ENCODE data around the gene THRB. TPM values are rescaled to one million over a fixed set of nuclear protein-coding genes. Genes with fewer than 3 reads are reported as not detected.

Gene THRB
- total RNA-seq, 1 experiment from 2014 or later: 9.7 TPM

GRCh38 chr3:24306518-24306917 is 188.1 kb downstream of the THRB start:
- Histone ChIP-seq H3F3A (ENCODE audit: insufficient read depth, low read depth) (no peaks in the 10 kb centered on the region), H3K4me1 (replicated peaks; ENCODE audit: insufficient read depth) (no peaks in the 10 kb centered on the region), H3K27me3 (ENCODE audit: insufficient read depth, low read depth) (no peaks in the 10 kb centered on the region), H3K9me2 (ENCODE audit: insufficient read depth) (no peaks in the 10 kb centered on the region; the same call in 1 of the 2 replicates), H4K20me1 (ENCODE audit: insufficient read depth) (no peaks in the 10 kb centered on the region), H2AFZ (no peak overlapping the region), H3K9me3 (ENCODE audit: insufficient read depth, low read depth) (peaks cover 4% of the 10 kb centered on the region; the same call in 1 of the 2 replicates), H3K4me3 (no peak overlapping the region), H3K79me2 (ENCODE audit: low read depth) (no peaks in the 10 kb centered on the region), H3K27ac (no peak overlapping the region), H3K4me2 (no peak overlapping the region), H3K36me3 (ENCODE audit: low read depth) (no peaks in the 10 kb centered on the region)
- no TSS peak for BruUV-seq (replicated peaks)
- DNase-seq: no peak
- ChIA-PET CTCF (no interaction called here), POLR2A (ENCODE audit: unreplicated experiment) (no interaction called here)
- TF ChIP-seq CTCF (conservative IDR thresholded peaks at IDR 0.05): no peak
- TF ChIP-seq EZH2 (IDR thresholded peaks at IDR 0.05; ENCODE audit: low read depth): no peak
- intact Hi-C loops (cut with micrococcal nuclease; ENCODE audit: unreplicated experiment): loop anchor here (10.0 kb wide), 1 partner anchor 58 kb away; no protein-coding TSS in a partner anchor

DNA sequence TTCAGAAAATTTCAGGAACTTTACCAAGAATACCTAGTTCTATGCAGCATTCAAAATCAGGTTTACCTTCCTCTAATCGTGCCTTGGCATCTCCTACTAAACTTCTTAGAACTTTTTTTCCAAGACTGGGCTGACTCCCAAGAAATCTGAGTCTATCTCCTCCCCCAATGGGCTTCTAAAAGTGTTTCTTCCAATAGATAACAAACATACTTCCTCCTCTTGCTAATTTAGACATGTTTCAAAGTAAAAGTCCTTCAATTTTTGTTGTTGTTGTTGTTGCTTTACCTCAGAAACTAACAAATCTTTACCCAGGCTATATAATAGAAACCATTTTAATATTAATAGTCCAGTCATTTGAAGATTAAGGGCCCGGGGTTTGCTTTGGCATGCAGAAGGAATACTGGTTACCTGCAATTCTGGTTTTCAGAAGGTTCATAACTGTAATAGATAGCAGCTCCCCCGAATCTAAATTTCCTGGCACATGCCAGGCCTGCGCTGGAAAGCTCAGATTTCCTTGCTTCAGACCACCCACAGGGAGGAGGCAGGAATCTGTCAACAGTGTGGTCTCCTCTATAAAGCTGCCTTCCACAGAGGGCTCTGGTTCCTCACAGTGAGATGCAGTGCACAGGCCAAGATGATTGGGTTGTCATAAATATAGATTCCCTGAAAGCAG is 188.7 kb downstream of the THRB start:
- intact Hi-C loops (cut with micrococcal nuclease; ENCODE audit: unreplicated experiment): loop anchor here (10.0 kb wide), 1 partner anchor 59 kb away; no protein-coding TSS in a partner anchor
- H3K36me3 ChIP-seq (ENCODE audit: low read depth): no peaks in the 10 kb centered on the region
- no peak overlapping the region for H3K4me3 ChIP-seq
- H3K4me2 ChIP-seq: no peak overlapping the region
- H3K79me2 ChIP-seq (ENCODE audit: low read depth): no peaks in the 10 kb centered on the region
- peaks cover 5% of the 10 kb centered on the region for H3K4me1 ChIP-seq (replicated peaks; ENCODE audit: insufficient read depth)
- ChIA-PET POLR2A (ENCODE audit: unreplicated experiment) (interaction anchor here (0.5 to 0.6 kb wide), 3 partner anchors 9 to 1108 kb away, joined by 3 to 5 read pairs (median 3); no protein-coding TSS in a partner anchor), CTCF (interaction anchor here (0.6 kb wide), 1 partner anchor 395 kb away, joined by 4 read pairs; no protein-coding TSS in a partner anchor)
- no peak overlapping the region for H3K27ac ChIP-seq
- TF ChIP-seq EZH2 (IDR thresholded peaks at IDR 0.05; ENCODE audit: low read depth) (no peak), CTCF (conservative IDR thresholded peaks at IDR 0.05) (no peak)
- peaks cover 2% of the 10 kb centered on the region; the same call in 1 of the 2 replicates for H3F3A ChIP-seq (ENCODE audit: insufficient read depth, low read depth)
- no peak overlapping the region for H2AFZ ChIP-seq
- BruUV-seq (replicated peaks): no TSS peak
- DNase-seq: peak in 1 of 2 experiments; percentile 27
- no peaks in the 10 kb centered on the region; the same call in 1 of the 2 replicates for H3K9me2 ChIP-seq (ENCODE audit: insufficient read depth)
- H3K9me3 ChIP-seq (ENCODE audit: insufficient read depth, low read depth): 0 out of 2 replicates have a peak, but pooled peaks cover 5% of the 10 kb centered on the region
- H3K27me3 ChIP-seq (ENCODE audit: insufficient read depth, low read depth): no peaks in the 10 kb centered on the region
- no peaks in the 10 kb centered on the region for H4K20me1 ChIP-seq (ENCODE audit: insufficient read depth)

DNA sequence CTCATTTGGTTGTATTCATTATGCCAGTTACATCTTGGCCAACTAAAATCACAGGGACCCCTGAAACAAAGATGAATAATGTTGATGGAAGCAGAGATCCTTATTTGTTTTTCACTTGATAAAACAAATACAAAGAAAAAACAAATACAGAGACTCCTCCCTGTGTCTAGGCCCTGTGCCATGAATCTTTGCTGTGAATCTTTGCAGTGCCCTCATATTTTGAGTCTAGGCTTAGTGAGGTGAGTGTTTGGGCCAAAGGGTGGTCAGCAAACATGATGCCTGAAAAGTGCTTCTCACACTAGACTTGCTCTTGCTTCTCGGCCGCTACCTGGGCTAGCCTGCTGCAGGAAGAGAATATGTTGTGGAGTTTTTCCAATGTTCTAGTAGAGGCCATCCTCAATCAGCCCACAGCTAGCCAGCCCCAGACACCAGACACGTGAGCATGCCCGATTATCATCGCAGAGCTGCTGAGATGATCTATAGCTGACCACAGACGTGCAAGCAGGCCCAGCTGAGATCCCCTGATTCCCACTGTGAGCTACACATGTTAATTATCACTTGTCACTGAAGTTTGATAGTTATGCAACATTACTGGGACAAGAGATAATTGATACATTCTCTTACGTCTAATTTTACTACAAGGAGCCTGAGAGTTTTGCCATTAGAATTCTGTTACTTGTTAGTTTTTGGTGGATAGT is 191.4 kb downstream of the THRB start:
- BruUV-seq (replicated peaks): no TSS peak

More for the DNA sequence above, 191.4 kb downstream of the THRB start:
- Histone ChIP-seq H4K20me1 (ENCODE audit: insufficient read depth) (no peaks in the 10 kb centered on the region), H3K36me3 (ENCODE audit: low read depth) (no peaks in the 10 kb centered on the region), H3K4me3 (no peak overlapping the region), H3K4me1 (replicated peaks; ENCODE audit: insufficient read depth) (peaks cover 24% of the 10 kb centered on the region), H3K4me2 (no peak overlapping the region), H3F3A (ENCODE audit: insufficient read depth, low read depth) (peaks cover 21% of the 10 kb centered on the region), H3K9me3 (ENCODE audit: insufficient read depth, low read depth) (0 out of 2 replicates have a peak, but pooled peaks cover 5% of the 10 kb centered on the region), H3K9me2 (ENCODE audit: insufficient read depth) (no peaks in the 10 kb centered on the region; the same call in 1 of the 2 replicates), H3K27me3 (ENCODE audit: insufficient read depth, low read depth) (no peaks in the 10 kb centered on the region), H2AFZ (no peak overlapping the region), H3K79me2 (ENCODE audit: low read depth) (no peaks in the 10 kb centered on the region), H3K27ac (no peak overlapping the region)
- DNase-seq: no peak
- no peak for TF ChIP-seq EZH2 (IDR thresholded peaks at IDR 0.05; ENCODE audit: low read depth)
- TF ChIP-seq CTCF (conservative IDR thresholded peaks at IDR 0.05): no peak
- POLR2A ChIA-PET (ENCODE audit: unreplicated experiment): no interaction called here
- CTCF ChIA-PET: no interaction called here
- intact Hi-C loops (cut with micrococcal nuclease; ENCODE audit: unreplicated experiment): loop anchor here (10.0 kb wide), 1 partner anchor 62 kb away; no protein-coding TSS in a partner anchor
